Upper lobe of left lung (tissue), 4 donors: Measurements from ENCODE around the gene TANC2.

Experiments used
- CTCF ChIP-seq, 6 experiments: fragments of 450-650 bp in 4 of 6; fragments of 200-600 bp in 2 of 6; sonication (generic) in 2 of 6; IDR thresholded peaks; one replicate each; pipeline ENCODE4 v1.5.1; 2016 to 2019; ENCODE audit warnings: antibody characterized with exemption in 6 of 6
- POLR2A ChIP-seq, 4 donors: fragments of 450-650 bp; IDR thresholded peaks; one replicate each; pipeline ENCODE4 v1.5.1; 2016 to 2017; ENCODE audit warnings: antibody characterized with exemption in 4 of 4, mild to moderate bottlenecking in 2 of 4

GRCh38 chr17:62963296-62963695 lies 2.7 kb upstream of the TANC2 start:
- TF ChIP-seq POLR2A (IDR thresholded peaks at IDR 0.05) (no peak), CTCF (IDR thresholded peaks at IDR 0.05) (no peak)
